ENCODE measurements around the gene GPR83. TPM values are rescaled to one million over a fixed set of nuclear protein-coding genes. Genes with fewer than 3 reads are reported as not detected.

The GPR83 gene
- total RNA-seq, 1 donor from 2014 or later, result not detected

- H4K20me1 ChIP-seq (ENCODE audit: low read depth), result no peaks in the 10 kb centered on the region
- H3K27me3 ChIP-seq, result no peaks in the 10 kb centered on the region
- Mint-ChIP-seq H3K36me3 (no peaks in the 10 kb centered on the region), H3K27ac (no peak overlapping the region), H3K4me3 (no peak overlapping the region), H3K4me1 (no peaks in the 10 kb centered on the region), H3K9me3 (no peaks in the 10 kb centered on the region), H3K27me3 (ENCODE audit: insufficient read depth, low read depth) (no peaks in the 10 kb centered on the region)
- TF ChIP-seq, protein P1, sequence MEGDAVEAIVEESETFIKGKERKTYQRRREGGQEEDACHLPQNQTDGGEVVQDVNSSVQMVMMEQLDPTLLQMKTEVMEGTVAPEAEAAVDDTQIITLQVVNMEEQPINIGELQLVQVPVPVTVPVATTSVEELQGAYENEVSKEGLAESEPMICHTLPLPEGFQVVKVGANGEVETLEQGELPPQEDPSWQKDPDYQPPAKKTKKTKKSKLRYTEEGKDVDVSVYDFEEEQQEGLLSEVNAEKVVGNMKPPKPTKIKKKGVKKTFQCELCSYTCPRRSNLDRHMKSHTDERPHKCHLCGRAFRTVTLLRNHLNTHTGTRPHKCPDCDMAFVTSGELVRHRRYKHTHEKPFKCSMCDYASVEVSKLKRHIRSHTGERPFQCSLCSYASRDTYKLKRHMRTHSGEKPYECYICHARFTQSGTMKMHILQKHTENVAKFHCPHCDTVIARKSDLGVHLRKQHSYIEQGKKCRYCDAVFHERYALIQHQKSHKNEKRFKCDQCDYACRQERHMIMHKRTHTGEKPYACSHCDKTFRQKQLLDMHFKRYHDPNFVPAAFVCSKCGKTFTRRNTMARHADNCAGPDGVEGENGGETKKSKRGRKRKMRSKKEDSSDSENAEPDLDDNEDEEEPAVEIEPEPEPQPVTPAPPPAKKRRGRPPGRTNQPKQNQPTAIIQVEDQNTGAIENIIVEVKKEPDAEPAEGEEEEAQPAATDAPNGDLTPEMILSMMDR (IDR thresholded peaks at IDR 0.05), result no peak
- H3K4me2 ChIP-seq, result no peak overlapping the region
- no peaks in the 10 kb centered on the region for H3F3A ChIP-seq (ENCODE audit: low read depth)
- H3K4me1 ChIP-seq, result no peaks in the 10 kb centered on the region
- no peak for DNase-seq (ENCODE audit: low spot score)
- H3K9ac ChIP-seq, result no peak overlapping the region
- no peaks in the 10 kb centered on the region for H3K79me2 ChIP-seq (ENCODE audit: low read depth)
- no peak overlapping the region for H2AFZ ChIP-seq (replicated peaks)
- no peak overlapping the region for H3K4me3 ChIP-seq
- H3K36me3 ChIP-seq, result no peaks in the 10 kb centered on the region
- H3K27ac ChIP-seq, result no peak overlapping the region
- no peaks in the 10 kb centered on the region for H3K9me3 ChIP-seq (ENCODE audit: low read depth)
Measured at GRCh38 chr11:94329501-94329900, 71.7 kb downstream of the GPR83 start.

DNA sequence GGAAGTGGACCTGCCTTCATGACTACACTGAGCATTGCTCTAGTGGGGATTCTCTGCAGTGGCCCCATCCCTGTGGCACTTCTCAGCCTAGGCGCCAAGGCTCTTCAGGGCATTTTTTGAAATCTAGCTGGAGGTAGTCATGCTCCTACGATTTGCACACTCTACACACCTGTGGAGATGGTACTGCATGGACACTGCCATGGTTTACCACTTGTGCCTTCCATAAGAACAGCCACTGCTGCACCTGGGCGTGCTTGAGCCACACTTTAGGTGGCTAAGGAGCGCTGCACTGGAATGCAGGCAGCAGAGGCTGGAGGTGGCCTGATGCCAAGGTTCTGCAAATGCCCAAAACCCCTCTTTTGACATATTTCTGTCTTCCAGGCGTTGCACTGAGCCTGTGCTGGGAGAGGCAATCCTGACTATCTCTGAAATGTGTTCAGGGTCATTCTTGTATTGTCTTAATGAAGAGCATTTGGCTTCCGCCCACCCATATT lies 72.6 kb downstream of the GPR83 start:
- no peaks in the 10 kb centered on the region for H3K27me3 ChIP-seq
- H3K4me1 ChIP-seq, result no peaks in the 10 kb centered on the region
- no peaks in the 10 kb centered on the region for H3K9me3 ChIP-seq (ENCODE audit: low read depth)
- H3K4me3 ChIP-seq, result no peak overlapping the region
- no peak overlapping the region for H3K9ac ChIP-seq
- H3K4me1 Mint-ChIP-seq, result no peaks in the 10 kb centered on the region
- no peaks in the 10 kb centered on the region for H3K36me3 Mint-ChIP-seq
- H4K20me1 ChIP-seq (ENCODE audit: low read depth), result no peaks in the 10 kb centered on the region
- H3F3A ChIP-seq (ENCODE audit: low read depth), result no peaks in the 10 kb centered on the region
- H3K9me3 Mint-ChIP-seq, result no peaks in the 10 kb centered on the region
- no peak for DNase-seq (ENCODE audit: low spot score)
- no peaks in the 10 kb centered on the region for H3K79me2 ChIP-seq (ENCODE audit: low read depth)
- no peak overlapping the region for H3K27ac ChIP-seq
- H3K4me2 ChIP-seq, result no peak overlapping the region
- no peaks in the 10 kb centered on the region for H3K27me3 Mint-ChIP-seq (ENCODE audit: insufficient read depth, low read depth)
- no peak overlapping the region for H3K4me3 Mint-ChIP-seq
- no peaks in the 10 kb centered on the region for H3K36me3 ChIP-seq
- H3K27ac Mint-ChIP-seq, result no peak overlapping the region
- no peak overlapping the region for H2AFZ ChIP-seq (replicated peaks)
- TF ChIP-seq, protein P1 (IDR thresholded peaks at IDR 0.05), result no peak
- TF ChIP-seq EZH2phosphoT487 (IDR thresholded peaks at IDR 0.05) (no peak), EZH2 (IDR thresholded peaks at IDR 0.05) (no peak)

Other genes starting within 250 kb of the GPR83 start
- not detected in 2 replicates for gene IZUMO1R, start 96.8 kb downstream of the GPR83 start, total RNA-seq (ENCODE audit: low replicate concordance)
- 31.8 and 48.9 TPM in 2 replicates for gene MRE11, start 92.4 kb upstream of the GPR83 start, total RNA-seq (ENCODE audit: low replicate concordance)
- 14.4 and 18.9 TPM in 2 replicates for gene ANKRD49, start 92.6 kb upstream of the GPR83 start, total RNA-seq (ENCODE audit: low replicate concordance)
- not detected in 2 replicates for gene C11orf97, start 111.0 kb upstream of the GPR83 start, total RNA-seq (ENCODE audit: low replicate concordance)
- gene FUT4, start 142.5 kb upstream of the GPR83 start, total RNA-seq (ENCODE audit: low replicate concordance), result 2.4 and 2.7 TPM in 2 replicates
- gene PIWIL4, start 165.9 kb upstream of the GPR83 start, total RNA-seq (ENCODE audit: low replicate concordance), result 1.1 and 1.3 TPM in 2 replicates

All from neural progenitor cell (in vitro differentiated cells).